Thyroid gland (tissue), 4 donors: Measurements from ENCODE around the gene GABPA.
"Not testable (repeated sequence)": the region's sequence is repeated elsewhere in the genome, so short reads cannot be mapped to it uniquely, and the experiment has no call there.

Experiments
- POLR2A ChIP-seq, 2 donors: fragments of 450-650 bp; IDR thresholded peaks; one replicate each; pipeline ENCODE4 v1.6.1; 2017; ENCODE audit warnings: antibody characterized with exemption in 2 of 2, mild to moderate bottlenecking in 2 of 2, moderate library complexity in 1 of 2
- TF ChIP-seq, protein P1 (sequence below), 6 experiments: fragments of 200-600 bp in 3 of 6; fragments of 450-650 bp in 3 of 6; sonication (generic) in 3 of 6; IDR thresholded peaks; one replicate each; pipeline ENCODE4 v1.5.1; 2016 to 2019; ENCODE audit warnings: antibody characterized with exemption in 6 of 6, mild to moderate bottlenecking in 2 of 6, inconsistent platforms in 1 of 6, moderate library complexity in 1 of 6

DNA sequence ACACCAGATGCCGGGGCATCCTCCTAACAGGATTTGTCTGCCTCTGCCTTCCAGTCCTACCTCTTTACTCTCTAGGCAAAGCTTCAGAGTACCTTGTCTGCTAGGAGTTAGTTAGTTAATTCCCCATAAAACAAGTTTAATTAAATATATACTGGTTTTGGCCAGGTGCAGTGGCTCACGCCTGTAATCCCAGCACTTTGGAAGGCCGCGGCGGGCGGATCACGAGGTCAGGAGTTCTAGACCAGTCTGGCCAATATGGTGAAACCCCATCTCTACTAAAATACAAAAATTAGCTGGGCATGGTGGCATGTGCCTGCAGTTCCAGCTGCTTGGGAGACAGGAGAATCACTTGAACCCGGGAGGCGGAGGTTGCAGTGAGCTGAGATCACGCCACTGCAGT is 20.7 kb upstream of the GABPA start:
- TF ChIP-seq, protein P1, sequence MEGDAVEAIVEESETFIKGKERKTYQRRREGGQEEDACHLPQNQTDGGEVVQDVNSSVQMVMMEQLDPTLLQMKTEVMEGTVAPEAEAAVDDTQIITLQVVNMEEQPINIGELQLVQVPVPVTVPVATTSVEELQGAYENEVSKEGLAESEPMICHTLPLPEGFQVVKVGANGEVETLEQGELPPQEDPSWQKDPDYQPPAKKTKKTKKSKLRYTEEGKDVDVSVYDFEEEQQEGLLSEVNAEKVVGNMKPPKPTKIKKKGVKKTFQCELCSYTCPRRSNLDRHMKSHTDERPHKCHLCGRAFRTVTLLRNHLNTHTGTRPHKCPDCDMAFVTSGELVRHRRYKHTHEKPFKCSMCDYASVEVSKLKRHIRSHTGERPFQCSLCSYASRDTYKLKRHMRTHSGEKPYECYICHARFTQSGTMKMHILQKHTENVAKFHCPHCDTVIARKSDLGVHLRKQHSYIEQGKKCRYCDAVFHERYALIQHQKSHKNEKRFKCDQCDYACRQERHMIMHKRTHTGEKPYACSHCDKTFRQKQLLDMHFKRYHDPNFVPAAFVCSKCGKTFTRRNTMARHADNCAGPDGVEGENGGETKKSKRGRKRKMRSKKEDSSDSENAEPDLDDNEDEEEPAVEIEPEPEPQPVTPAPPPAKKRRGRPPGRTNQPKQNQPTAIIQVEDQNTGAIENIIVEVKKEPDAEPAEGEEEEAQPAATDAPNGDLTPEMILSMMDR (IDR thresholded peaks at IDR 0.05) = not testable (repeated sequence)
- TF ChIP-seq POLR2A (IDR thresholded peaks at IDR 0.05) = not testable (repeated sequence)
